ENCODE results near the gene PLOD1.
"Not testable (repeated sequence)": the region's sequence is repeated elsewhere in the genome, so short reads cannot be mapped to it uniquely, and the experiment has no call there.

DNA sequence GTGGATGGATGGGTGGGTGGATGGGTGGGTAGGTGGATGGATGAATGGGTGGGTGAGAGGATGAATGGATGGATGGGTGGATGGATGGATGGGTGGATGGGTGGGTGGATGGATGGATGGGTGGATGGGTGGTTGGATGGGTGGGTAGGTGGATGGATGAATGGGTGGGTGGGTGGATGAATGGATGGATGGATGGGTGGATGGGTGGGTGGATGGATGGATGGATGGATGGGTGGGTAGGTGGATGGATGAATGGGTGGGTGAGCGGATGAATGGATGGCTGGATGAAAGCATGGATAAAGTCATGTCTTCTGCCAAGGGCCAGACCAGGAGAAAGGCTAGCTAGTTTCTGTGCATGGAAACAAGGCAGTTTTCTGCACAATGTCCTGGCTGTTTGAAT, 40.0 kb upstream of the PLOD1 start:
- TF ChIP-seq FOXA1 (IDR thresholded peaks at IDR 0.05); FOXM1 (IDR thresholded peaks at IDR 0.05; ENCODE audit: borderline replicate concordance); TARDBP (IDR thresholded peaks at IDR 0.05): not testable (repeated sequence)
